GM23338 (cell line): ENCODE measurements around the gene GFAP. TPM values are rescaled to one million over a fixed set of nuclear protein-coding genes. Genes with fewer than 3 reads are reported as not detected.

ENCODE experiments used
- ATAC-seq: fragments of 200-7000 bp; cut with Tn5 transposase; 3 replicates; pipeline ENCODE4 v1.9.1; 2020
- DNase-seq: peaks from one replicate; pipeline ENCODE4 v3.0.0-alpha.2; 2015; ENCODE audit warnings: low spot score
- H2AFZ ChIP-seq: fragments of 200-600 bp; sonication (generic); 2 replicates; pipeline ENCODE4 v1.8.0; 2016; ENCODE audit warnings: antibody characterized with exemption, mild to moderate bottlenecking, moderate library complexity
- H3F3A ChIP-seq: fragments of 200-600 bp; sonication (generic); replicated peaks from 2 replicates; pipeline ENCODE4 v1.8.0; 2017; ENCODE audit warnings: antibody characterized with exemption, mixed run types, low read depth
- H3K27ac ChIP-seq: fragments of 200-600 bp; sonication (generic); 2 replicates; pipeline ENCODE4 v1.6.1; 2016; ENCODE audit warnings: low read depth
- H3K27me3 ChIP-seq: fragments of 200-600 bp; sonication (generic); 2 replicates; pipeline ENCODE4 v1.8.0; 2016; ENCODE audit warnings: mild to moderate bottlenecking, mixed run types, moderate library complexity; ENCODE audit not compliant: insufficient read depth
- H3K36me3 ChIP-seq: fragments of 200-600 bp; sonication (generic); 2 replicates; pipeline ENCODE4 v1.8.0; 2016; ENCODE audit warnings: mild to moderate bottlenecking; ENCODE audit not compliant: insufficient read depth
- H3K4me1 ChIP-seq: fragments of 200-600 bp; sonication (generic); 2 replicates; pipeline ENCODE4 v1.8.0; 2016; ENCODE audit warnings: mild to moderate bottlenecking, moderate library complexity; ENCODE audit not compliant: insufficient read depth
- H3K4me2 ChIP-seq: fragments of 200-600 bp; sonication (generic); 2 replicates; pipeline ENCODE4 v1.7.1; 2017; ENCODE audit warnings: mixed run types
- H3K4me3 ChIP-seq: fragments of 200-600 bp; sonication (generic); 2 replicates; pipeline ENCODE4 v1.6.1; 2016; ENCODE audit warnings: mixed run types
- H3K79me2 ChIP-seq: fragments of 200-600 bp; sonication (generic); replicated peaks from 2 replicates; pipeline ENCODE4 v1.8.0; 2017; ENCODE audit warnings: mild to moderate bottlenecking; ENCODE audit not compliant: insufficient read depth
- H3K9me2 ChIP-seq: fragments of 200-600 bp; sonication (generic); 2 replicates; pipeline ENCODE4 v1.8.0; 2017; ENCODE audit not compliant: insufficient read depth
- H4K20me1 ChIP-seq: fragments of 200-600 bp; sonication (generic); replicated peaks from 2 replicates; pipeline ENCODE4 v1.8.0; 2017; ENCODE audit warnings: mild to moderate bottlenecking; ENCODE audit not compliant: insufficient read depth
- H3K27ac Mint-ChIP-seq: 2 replicates; pipeline ENCODE4 v1.8.0; 2020; ENCODE audit warnings: inconsistent platforms, mild to moderate bottlenecking, moderate library complexity, mixed read lengths
- H3K27me3 Mint-ChIP-seq: 3 replicates; pipeline ENCODE4 v1.8.0; 2022; ENCODE audit warnings: low read depth, mild to moderate bottlenecking, moderate library complexity, mixed read lengths, inconsistent platforms; ENCODE audit not compliant: insufficient read depth, poor library complexity
- H3K36me3 Mint-ChIP-seq: 3 replicates; pipeline ENCODE4 v1.8.0; 2021; ENCODE audit warnings: low read depth, mild to moderate bottlenecking, inconsistent platforms, moderate library complexity, mixed read lengths
- H3K4me1 Mint-ChIP-seq: 3 replicates; pipeline ENCODE4 v1.8.0; 2020; ENCODE audit warnings: mild to moderate bottlenecking, inconsistent platforms, mixed read lengths
- H3K4me3 Mint-ChIP-seq: 3 replicates; pipeline ENCODE4 v1.8.0; 2021; ENCODE audit warnings: moderate library complexity, mild to moderate bottlenecking, inconsistent platforms, mixed read lengths
- H3K9me3 Mint-ChIP-seq: 3 replicates; pipeline ENCODE4 v1.8.0; 2020; ENCODE audit warnings: moderate library complexity, mild to moderate bottlenecking, inconsistent platforms, mixed read lengths
- CREB1 ChIP-seq: fragments of 250-450 bp; sonication (Bioruptor Pico); IDR thresholded peaks from 2 replicates; pipeline ENCODE4 v1.5.0; 2020; ENCODE audit warnings: low read depth, mild to moderate bottlenecking, moderate library complexity
- EZH2 ChIP-seq: fragments of 200-600 bp; sonication (generic); IDR thresholded peaks from one replicate; pipeline ENCODE4 v1.8.0; 2017; ENCODE audit warnings: antibody characterized with exemption, mild to moderate bottlenecking, low read depth; ENCODE audit not compliant: unreplicated experiment
- EZH2phosphoT487 ChIP-seq: fragments of 200-600 bp; sonication (generic); IDR thresholded peaks from one replicate; pipeline ENCODE4 v1.8.1; 2018; ENCODE audit warnings: antibody characterized with exemption; ENCODE audit not compliant: unreplicated experiment
- JUNB ChIP-seq: IDR thresholded peaks from one replicate; pipeline ENCODE4 v1.6.1; 2016; ENCODE audit warnings: antibody characterized with exemption; ENCODE audit not compliant: unreplicated experiment
- NANOG ChIP-seq: IDR thresholded peaks from 2 replicates; pipeline ENCODE4 v1.6.1; 2016; ENCODE audit warnings: antibody characterized with exemption, borderline replicate concordance
- POLR2AphosphoS5 ChIP-seq: IDR thresholded peaks from 2 replicates; pipeline ENCODE4 v1.6.1; 2016; ENCODE audit warnings: antibody characterized with exemption, low read depth
- STAT1 ChIP-seq: IDR thresholded peaks from one replicate; pipeline ENCODE4 v1.6.1; 2016; ENCODE audit warnings: antibody characterized with exemption; ENCODE audit not compliant: unreplicated experiment
- ZNF114 ChIP-seq: fragments of 250-450 bp; sonication (Bioruptor Pico); IDR thresholded peaks from 2 replicates; pipeline ENCODE4 v1.5.0; 2020; ENCODE audit warnings: mild to moderate bottlenecking, moderate library complexity
- ZNF331 ChIP-seq: fragments of 250-450 bp; sonication (Bioruptor Pico); IDR thresholded peaks from 2 replicates; pipeline ENCODE4 v1.5.0; 2020; ENCODE audit warnings: low read depth, mild to moderate bottlenecking, moderate library complexity
- polyA plus RNA-seq: library from polyadenylated mRNA; unstranded; fragments of >200 nt; fragmentation: Nextera tagmentation; extraction: Ambion mirVana; gene quantifications from 2 replicates; pipeline ENCODE4 v1.2.1, GENCODE V29; 2016
- total RNA-seq: library from RNA; depleted of rRNA; stranded (reverse); fragments of >200 nt; shearing (Covaris generic); gene quantifications from 2 replicates; pipeline ENCODE4 v1.2.3, GENCODE V29; 2014
- TF ChIP-seq, protein P1 (sequence below): IDR thresholded peaks from one replicate; pipeline ENCODE4 v1.6.1; 2018; ENCODE audit warnings: antibody characterized with exemption; ENCODE audit not compliant: unreplicated experiment
- TF ChIP-seq, protein P2 (sequence below): IDR thresholded peaks from 2 replicates; pipeline ENCODE4 v1.6.1; 2016; ENCODE audit warnings: antibody characterized with exemption
- TF ChIP-seq, protein P3 (sequence below), 2 experiments: fragments of 200-600 bp in 1 of 2; sonication (generic) in 1 of 2; conservative IDR thresholded peaks; 2 replicates each; pipeline versions ENCODE4 v1.5.1 to v1.6.1; 2016 to 2017; ENCODE audit warnings: antibody characterized with exemption in 2 of 2, low read depth in 2 of 2, mild to moderate bottlenecking in 2 of 2, moderate library complexity in 1 of 2
- TF ChIP-seq, protein P4 (sequence below): fragments of 250-450 bp; sonication (Bioruptor Pico); IDR thresholded peaks from 2 replicates; pipeline ENCODE4 v1.5.0; 2020; ENCODE audit warnings: mild to moderate bottlenecking, moderate library complexity

The GFAP gene
- total and polyA plus RNA-seq, 2 experiments from 2014 or later, result 0.15 to 5.1 TPM

DNA sequence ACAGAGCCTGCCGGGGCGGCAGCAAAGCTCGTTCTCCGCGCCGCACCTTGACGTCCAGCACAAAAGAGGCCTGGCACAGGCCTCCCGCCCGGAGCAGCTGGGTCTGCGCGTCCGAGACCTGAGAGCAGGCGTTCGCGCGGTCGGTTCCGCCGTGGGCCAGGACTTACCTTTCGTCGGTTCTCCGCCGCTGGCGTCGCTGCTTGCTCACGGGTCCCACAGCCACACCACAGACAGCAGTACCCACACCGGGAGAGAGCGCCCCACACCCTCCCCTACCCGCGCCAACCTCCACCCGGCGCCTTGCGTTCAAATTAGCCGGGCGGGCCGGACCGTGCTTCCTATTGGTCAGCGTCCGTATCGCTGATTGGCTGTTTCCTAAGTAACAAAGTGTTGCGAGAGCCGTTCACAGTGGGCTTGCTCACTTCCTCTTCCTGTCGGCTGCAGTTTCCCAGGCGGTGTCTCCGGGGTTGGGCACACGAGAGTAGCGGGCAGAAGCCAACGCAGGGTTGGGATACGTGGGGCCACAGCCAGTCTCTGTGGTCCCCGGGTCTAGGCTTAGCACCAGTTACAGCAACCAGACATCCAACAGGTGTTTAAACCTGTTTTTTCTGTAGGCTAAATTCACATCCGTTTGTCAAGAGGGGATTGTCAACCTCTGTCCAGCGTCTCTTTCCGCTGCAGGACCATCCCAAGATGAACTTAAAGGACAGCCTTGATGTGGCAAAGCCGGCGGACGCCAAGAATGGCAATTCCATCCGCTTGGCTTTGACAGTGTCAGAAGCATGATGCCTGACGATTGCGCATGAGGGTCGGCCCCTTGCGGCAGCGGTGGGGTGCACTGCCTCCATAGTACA lies 32.4 kb upstream of the GFAP start, which contains the start of gene KIF18B:
Gene KIF18B, minus strand, starts transcription at position 313 of the 854 bp plus-strand sequence. CDS start 11,429 bp downstream, outside the sequence.
- peak within 1 kb of the TSS; percentile 89 for H3K27ac Mint-ChIP-seq
- no peaks in the 10 kb centered on the region for H3K9me3 Mint-ChIP-seq
- ATAC-seq (peak; percentile 96), DNase-seq (peak; percentile 99)
- Histone ChIP-seq H3F3A (no peaks in the 10 kb centered on the region), H3K27ac (0 out of 2 replicates have a peak within 1 kb of the TSS, but pooled peaks have one; percentile 2), H3K27me3 (no peaks in the 10 kb centered on the region; the same call in 1 of the 2 replicates), H3K4me3 (peak within 1 kb of the TSS; percentile 97), H4K20me1 (peaks cover 26% of the 10 kb centered on the region), H3K36me3 (peaks cover 8% of the 10 kb centered on the region), H3K79me2 (peaks cover 48% of the 10 kb centered on the region), H3K9me2 (no peaks in the 10 kb centered on the region), H2AFZ (peak within 1 kb of the TSS; percentile 87), H3K4me1 (peaks cover 11% of the 10 kb centered on the region), H3K4me2 (peak within 1 kb of the TSS; percentile 91)
- peak within 1 kb of the TSS; percentile 97 for H3K4me3 Mint-ChIP-seq
- TF ChIP-seq, protein P1, sequence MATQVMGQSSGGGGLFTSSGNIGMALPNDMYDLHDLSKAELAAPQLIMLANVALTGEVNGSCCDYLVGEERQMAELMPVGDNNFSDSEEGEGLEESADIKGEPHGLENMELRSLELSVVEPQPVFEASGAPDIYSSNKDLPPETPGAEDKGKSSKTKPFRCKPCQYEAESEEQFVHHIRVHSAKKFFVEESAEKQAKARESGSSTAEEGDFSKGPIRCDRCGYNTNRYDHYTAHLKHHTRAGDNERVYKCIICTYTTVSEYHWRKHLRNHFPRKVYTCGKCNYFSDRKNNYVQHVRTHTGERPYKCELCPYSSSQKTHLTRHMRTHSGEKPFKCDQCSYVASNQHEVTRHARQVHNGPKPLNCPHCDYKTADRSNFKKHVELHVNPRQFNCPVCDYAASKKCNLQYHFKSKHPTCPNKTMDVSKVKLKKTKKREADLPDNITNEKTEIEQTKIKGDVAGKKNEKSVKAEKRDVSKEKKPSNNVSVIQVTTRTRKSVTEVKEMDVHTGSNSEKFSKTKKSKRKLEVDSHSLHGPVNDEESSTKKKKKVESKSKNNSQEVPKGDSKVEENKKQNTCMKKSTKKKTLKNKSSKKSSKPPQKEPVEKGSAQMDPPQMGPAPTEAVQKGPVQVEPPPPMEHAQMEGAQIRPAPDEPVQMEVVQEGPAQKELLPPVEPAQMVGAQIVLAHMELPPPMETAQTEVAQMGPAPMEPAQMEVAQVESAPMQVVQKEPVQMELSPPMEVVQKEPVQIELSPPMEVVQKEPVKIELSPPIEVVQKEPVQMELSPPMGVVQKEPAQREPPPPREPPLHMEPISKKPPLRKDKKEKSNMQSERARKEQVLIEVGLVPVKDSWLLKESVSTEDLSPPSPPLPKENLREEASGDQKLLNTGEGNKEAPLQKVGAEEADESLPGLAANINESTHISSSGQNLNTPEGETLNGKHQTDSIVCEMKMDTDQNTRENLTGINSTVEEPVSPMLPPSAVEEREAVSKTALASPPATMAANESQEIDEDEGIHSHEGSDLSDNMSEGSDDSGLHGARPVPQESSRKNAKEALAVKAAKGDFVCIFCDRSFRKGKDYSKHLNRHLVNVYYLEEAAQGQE, result peak; percentile 25
- TF ChIP-seq, protein P2, sequence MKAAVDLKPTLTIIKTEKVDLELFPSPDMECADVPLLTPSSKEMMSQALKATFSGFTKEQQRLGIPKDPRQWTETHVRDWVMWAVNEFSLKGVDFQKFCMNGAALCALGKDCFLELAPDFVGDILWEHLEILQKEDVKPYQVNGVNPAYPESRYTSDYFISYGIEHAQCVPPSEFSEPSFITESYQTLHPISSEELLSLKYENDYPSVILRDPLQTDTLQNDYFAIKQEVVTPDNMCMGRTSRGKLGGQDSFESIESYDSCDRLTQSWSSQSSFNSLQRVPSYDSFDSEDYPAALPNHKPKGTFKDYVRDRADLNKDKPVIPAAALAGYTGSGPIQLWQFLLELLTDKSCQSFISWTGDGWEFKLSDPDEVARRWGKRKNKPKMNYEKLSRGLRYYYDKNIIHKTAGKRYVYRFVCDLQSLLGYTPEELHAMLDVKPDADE, result peak; percentile 48; the same call in 1 of the 2 replicates
- TF ChIP-seq JUNB (no peak), POLR2AphosphoS5 (peak; percentile 95), NANOG (no peak), ZNF331 (no peak), EZH2phosphoT487 (no peak), CREB1 (CRISPR knock-in tag) (no peak), STAT1 (no peak), EZH2 (no peak), ZNF114 (CRISPR knock-in tag) (no peak)
- TF ChIP-seq, protein P3, sequence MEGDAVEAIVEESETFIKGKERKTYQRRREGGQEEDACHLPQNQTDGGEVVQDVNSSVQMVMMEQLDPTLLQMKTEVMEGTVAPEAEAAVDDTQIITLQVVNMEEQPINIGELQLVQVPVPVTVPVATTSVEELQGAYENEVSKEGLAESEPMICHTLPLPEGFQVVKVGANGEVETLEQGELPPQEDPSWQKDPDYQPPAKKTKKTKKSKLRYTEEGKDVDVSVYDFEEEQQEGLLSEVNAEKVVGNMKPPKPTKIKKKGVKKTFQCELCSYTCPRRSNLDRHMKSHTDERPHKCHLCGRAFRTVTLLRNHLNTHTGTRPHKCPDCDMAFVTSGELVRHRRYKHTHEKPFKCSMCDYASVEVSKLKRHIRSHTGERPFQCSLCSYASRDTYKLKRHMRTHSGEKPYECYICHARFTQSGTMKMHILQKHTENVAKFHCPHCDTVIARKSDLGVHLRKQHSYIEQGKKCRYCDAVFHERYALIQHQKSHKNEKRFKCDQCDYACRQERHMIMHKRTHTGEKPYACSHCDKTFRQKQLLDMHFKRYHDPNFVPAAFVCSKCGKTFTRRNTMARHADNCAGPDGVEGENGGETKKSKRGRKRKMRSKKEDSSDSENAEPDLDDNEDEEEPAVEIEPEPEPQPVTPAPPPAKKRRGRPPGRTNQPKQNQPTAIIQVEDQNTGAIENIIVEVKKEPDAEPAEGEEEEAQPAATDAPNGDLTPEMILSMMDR (conservative IDR thresholded peaks at IDR 0.05; ENCODE audit: low read depth in 2 of 2), result 0 out of 4 replicates have a peak, but pooled peaks of 1 of the 2 experiments have one; percentile 13
- TF ChIP-seq, protein P4, sequence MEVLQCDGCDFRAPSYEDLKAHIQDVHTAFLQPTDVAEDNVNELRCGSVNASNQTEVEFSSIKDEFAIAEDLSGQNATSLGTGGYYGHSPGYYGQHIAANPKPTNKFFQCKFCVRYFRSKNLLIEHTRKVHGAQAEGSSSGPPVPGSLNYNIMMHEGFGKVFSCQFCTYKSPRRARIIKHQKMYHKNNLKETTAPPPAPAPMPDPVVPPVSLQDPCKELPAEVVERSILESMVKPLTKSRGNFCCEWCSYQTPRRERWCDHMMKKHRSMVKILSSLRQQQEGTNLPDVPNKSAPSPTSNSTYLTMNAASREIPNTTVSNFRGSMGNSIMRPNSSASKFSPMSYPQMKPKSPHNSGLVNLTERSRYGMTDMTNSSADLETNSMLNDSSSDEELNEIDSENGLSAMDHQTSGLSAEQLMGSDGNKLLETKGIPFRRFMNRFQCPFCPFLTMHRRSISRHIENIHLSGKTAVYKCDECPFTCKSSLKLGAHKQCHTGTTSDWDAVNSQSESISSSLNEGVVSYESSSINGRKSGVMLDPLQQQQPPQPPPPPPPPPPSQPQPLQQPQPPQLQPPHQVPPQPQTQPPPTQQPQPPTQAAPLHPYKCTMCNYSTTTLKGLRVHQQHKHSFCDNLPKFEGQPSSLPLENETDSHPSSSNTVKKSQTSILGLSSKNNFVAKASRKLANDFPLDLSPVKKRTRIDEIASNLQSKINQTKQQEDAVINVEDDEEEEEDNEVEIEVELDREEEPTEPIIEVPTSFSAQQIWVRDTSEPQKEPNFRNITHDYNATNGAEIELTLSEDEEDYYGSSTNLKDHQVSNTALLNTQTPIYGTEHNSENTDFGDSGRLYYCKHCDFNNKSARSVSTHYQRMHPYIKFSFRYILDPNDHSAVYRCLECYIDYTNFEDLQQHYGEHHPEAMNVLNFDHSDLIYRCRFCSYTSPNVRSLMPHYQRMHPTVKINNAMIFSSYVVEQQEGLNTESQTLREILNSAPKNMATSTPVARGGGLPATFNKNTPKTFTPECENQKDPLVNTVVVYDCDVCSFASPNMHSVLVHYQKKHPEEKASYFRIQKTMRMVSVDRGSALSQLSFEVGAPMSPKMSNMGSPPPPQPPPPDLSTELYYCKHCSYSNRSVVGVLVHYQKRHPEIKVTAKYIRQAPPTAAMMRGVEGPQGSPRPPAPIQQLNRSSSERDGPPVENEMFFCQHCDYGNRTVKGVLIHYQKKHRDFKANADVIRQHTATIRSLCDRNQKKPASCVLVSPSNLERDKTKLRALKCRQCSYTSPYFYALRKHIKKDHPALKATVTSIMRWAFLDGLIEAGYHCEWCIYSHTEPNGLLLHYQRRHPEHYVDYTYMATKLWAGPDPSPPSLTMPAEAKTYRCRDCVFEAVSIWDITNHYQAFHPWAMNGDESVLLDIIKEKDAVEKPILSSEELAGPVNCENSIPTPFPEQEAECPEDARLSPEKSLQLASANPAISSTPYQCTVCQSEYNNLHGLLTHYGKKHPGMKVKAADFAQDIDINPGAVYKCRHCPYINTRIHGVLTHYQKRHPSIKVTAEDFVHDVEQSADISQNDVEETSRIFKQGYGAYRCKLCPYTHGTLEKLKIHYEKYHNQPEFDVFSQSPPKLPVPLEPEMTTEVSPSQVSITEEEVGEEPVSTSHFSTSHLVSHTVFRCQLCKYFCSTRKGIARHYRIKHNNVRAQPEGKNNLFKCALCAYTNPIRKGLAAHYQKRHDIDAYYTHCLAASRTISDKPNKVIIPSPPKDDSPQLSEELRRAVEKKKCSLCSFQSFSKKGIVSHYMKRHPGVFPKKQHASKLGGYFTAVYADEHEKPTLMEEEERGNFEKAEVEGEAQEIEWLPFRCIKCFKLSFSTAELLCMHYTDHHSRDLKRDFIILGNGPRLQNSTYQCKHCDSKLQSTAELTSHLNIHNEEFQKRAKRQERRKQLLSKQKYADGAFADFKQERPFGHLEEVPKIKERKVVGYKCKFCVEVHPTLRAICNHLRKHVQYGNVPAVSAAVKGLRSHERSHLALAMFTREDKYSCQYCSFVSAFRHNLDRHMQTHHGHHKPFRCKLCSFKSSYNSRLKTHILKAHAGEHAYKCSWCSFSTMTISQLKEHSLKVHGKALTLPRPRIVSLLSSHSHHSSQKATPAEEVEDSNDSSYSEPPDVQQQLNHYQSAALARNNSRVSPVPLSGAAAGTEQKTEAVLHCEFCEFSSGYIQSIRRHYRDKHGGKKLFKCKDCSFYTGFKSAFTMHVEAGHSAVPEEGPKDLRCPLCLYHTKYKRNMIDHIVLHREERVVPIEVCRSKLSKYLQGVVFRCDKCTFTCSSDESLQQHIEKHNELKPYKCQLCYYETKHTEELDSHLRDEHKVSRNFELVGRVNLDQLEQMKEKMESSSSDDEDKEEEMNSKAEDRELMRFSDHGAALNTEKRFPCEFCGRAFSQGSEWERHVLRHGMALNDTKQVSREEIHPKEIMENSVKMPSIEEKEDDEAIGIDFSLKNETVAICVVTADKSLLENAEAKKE, result no peak
- H3K36me3 Mint-ChIP-seq, result peaks cover 31% of the 10 kb centered on the region
- peaks cover 5% of the 10 kb centered on the region for H3K27me3 Mint-ChIP-seq
- peaks cover 6% of the 10 kb centered on the region for H3K4me1 Mint-ChIP-seq
